GM18502 (cell line): ENCODE results near the gene HGFAC.
"Not testable (repeated sequence)": the region's sequence is repeated elsewhere in the genome, so short reads cannot be mapped to it uniquely, and the experiment has no call there.

Experiments
- ATAC-seq: cut with Tn5 transposase; IDR thresholded peaks from one replicate; pipeline ENCODE4 v1.9.1; 2021; ENCODE audit warnings: mild to moderate bottlenecking; ENCODE audit not compliant: unreplicated experiment, poor library complexity

Gene HGFAC

GRCh38 chr4:3439391-3439790, 2.4 kb upstream of the HGFAC start:
- no peak for ATAC-seq

GRCh38 chr4:3440011-3440410, 1.8 kb upstream of the HGFAC start:
- no peak for ATAC-seq

DNA sequence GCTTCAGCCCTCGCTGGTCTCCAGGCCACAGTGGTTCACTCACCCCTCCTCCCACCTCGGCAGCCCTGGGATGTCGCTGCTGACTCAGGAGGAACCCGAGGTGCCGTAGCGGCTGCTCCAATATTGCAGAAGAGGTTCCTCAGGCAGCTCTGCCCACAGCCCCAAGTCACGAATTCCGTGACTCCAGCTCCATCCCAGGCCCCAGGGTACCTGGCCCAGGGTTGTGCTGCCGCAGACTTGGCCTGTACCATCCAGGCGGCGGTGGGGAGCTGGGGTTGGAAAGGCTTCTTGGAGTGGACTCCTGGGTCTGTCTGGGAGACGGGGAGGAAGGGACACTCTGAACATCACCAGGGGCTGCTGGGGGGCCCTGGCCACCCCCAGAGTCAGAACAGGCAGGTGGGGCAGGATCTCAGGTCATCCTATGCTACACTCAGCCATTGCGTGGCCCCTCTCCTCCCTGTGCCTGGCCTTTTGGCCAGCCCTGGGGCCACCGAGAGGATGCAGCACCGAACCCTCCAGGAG, 728 bp upstream of the HGFAC start:
- no peak for ATAC-seq

- ATAC-seq = no peak
These were observed 741 bp downstream of the HGFAC start for GRCh38 chr4:3442460-3442958.

GRCh38 chr4:3442959-3443749, 1.4 kb downstream of the HGFAC start:
- peak; percentile 71 for ATAC-seq

DNA sequence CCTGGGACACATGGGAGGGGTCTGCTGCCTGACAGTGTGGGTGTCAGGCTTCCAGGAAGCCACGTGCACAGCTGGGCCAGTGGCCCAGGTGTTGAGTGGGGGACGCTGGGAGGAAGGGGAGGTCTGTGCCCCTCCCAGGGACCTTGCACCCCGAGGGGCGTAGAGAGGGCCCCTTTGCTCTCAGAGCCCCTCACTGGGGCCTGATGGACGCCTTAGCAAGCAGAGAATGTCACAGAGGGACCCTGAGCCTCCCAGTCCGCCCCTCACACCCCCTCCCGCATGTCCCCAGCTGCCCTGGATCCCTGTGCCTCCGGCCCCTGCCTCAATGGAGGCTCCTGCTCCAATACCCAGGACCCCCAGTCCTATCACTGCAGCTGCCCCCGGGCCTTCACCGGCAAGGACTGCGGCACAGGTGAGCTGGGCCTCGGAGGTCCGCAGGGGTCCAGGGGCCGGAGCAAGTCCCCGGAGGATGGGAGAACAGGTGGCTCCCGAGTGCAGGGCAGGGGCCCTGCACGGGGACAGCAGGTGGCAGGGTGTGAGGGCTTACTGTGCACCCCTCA, 2.1 kb downstream of the HGFAC start:
- no peak for ATAC-seq

GRCh38 chr4:3444351-3445110, 2.8 kb downstream of the HGFAC start:
- no peak for ATAC-seq

DNA sequence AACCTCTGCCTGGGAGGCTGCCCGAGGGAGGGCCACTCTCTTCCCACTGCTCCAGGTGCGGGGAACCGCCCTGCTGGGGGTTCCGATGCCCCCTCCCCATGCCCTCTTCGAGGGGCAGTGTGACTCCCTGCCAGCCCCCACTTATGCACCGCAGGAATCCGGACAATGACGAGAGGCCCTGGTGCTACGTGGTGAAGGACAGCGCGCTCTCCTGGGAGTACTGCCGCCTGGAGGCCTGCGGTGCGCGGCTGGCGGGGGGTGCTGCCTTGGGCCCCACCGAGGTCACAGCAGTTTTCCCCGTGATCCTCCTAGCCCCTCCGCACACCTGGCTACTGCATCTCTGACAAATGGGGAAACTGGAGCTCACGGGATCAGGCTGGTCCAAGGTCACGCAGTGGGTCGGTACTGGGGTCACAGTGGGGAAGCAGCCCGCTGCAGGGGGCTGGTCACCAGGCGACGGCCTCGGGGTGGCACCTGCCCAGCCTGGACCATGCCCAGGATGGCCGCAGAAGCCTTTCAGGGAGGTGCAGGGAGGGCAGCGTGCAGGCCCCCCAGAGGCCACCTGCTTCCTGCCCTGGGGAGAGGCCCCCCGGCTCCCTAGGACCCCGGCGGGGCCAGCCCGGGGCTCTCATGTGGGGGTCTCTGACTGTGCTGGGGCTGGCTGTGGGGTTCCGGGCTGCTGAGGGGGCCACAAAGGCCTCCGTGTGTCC, 3.5 kb downstream of the HGFAC start:
- ATAC-seq = no peak

DNA sequence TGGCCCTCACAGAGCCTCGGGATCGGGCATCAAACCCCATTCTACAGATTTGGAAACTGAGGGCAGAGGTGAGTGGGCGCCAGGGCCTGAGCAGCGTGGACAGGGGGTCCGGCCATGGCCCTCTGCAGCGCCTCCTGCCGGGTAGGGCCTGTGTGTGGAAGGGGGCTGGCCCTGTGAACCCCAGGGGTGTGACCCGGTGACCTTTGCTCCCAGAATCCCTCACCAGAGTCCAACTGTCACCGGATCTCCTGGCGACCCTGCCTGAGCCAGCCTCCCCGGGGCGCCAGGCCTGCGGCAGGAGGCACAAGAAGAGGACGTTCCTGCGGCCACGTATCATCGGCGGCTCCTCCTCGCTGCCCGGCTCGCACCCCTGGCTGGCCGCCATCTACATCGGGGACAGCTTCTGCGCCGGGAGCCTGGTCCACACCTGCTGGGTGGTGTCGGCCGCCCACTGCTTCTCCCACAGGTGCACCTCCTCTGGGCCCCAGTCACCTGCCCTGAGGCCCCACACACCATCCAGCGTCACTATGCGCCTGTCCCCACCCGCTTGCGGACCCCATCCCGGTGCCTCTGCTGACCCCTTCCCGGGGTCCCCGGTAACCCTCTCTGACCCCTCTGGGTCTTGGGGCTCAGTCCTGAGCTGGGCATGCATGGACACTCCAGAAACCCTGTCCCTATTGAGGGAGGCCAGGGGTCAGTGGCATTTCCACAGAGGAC, 4.2 kb downstream of the HGFAC start:
- ATAC-seq = no peak

GRCh38 chr4:3446631-3447320, 5.0 kb downstream of the HGFAC start:
- no peak for ATAC-seq

- ATAC-seq = no peak
These were observed 5.9 kb downstream of the HGFAC start for GRCh38 chr4:3447431-3448395.

DNA sequence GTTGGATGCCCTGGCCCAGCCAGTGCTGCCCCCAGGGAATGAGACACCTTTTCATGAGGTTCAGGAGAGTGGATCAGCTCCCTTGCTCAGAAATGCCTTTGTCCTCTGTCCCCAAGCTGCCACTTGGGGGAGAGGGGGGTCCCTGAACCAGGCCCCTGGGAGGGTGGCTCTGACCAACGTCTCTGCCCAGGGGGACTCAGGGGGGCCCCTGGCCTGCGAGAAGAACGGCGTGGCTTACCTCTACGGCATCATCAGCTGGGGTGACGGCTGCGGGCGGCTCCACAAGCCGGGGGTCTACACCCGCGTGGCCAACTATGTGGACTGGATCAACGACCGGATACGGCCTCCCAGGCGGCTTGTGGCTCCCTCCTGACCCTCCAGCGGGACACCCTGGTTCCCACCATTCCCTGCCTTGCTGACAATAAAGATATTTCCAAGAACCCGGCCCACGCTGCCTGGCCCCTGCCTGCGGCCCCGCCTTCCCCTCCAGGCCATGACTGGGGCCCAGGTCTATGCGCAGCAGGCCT, 7.3 kb downstream of the HGFAC start:
- no peak for ATAC-seq

DNA sequence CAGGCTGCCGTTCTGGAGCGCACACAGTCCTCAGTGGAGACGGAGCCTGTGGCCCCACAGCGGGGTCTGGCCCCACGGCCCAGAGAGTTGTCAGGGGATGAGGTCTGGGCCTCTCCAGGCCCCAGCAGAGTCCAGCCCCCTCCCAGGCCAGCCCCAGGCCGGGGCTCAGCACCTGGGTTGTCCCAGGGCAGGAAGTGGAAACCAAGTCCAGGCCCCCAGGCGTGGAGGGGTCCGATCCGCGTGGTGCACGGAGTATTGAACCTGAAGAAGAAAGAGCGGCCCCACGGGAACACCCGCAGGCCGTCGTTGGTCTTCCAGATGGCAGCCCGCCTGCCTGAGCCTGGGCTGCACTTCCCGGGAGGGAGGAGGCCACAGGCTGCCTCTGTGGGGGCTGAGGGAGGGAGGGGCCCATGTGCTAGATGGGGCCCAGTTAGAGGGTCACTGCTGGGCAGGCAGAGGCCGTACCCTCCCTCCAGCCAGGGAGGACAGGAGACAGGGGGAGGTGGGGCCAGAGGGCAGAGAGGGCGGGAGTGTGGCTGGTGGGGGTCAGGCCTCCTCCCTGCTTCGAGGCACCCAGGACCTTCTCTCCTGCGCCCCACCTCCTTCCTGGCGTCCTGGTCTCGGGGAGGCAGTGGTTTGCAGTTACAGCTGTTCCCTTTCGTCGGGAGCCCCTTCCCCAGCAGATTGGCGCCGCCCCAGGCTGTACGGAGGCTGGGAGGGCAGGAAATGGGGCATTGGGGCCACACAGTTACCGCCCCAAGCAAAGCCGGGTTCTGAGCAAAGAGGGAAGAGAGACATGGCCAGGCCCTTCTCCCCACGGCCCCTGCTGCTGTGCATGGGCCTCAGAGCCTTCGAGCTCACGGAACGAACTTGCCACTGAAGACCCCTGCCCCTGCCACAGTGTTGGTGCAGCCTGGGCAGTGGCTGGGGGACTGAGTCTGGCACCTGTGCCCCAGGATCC, 8.1 kb downstream of the HGFAC start:
- ATAC-seq = no peak

GRCh38 chr4:3450643-3451042, 8.9 kb downstream of the HGFAC start:
- ATAC-seq = no peak

- no peak for ATAC-seq
These were observed 10.2 kb downstream of the HGFAC start for GRCh38 chr4:3451956-3452355.

DNA sequence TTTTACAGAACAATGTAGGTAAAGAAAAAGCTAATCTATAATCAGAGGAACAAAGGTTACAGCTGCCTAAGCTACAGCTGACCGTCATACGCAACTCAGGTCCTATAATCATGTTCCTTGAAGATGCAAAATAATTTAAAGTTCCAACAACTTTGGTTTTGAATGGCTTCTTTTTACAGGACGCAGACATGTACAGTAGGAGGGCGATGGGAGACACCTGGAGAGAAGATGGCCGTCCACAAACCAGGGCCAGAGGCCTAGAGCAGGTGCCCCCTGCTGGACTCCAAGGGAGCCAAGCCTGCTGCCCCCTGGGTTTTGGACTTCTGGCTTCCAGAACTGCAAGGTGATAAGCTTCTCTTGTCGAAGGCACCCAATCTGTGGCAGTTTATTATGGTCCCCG, 10.6 kb downstream of the HGFAC start:
- ATAC-seq = no peak

DNA sequence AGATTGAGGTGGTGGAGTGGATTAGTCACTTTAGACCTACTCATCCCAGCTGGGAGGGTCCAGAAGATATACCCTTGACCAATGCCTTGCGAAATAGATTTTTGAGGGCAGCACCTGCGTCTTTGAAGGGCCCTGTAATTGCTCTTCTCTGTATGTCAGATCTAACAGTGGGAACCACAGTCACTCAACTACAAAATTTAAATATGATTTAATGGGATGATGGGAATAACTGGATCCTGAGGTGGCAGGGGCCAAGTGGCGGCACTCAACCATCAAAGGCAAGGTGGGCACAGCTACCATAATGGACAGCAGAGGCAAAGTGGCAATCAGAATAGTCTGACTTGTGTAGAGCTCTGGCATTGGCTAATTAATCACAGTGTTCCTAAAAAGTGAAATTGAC, 13.8 kb downstream of the HGFAC start:
- not testable (repeated sequence) for ATAC-seq
